Skeletal muscle tissue (tissue), 4 donors: Measurements from ENCODE around the gene RAB9A. TPM values are rescaled to one million over a fixed set of nuclear protein-coding genes. Genes with fewer than 3 reads are reported as not detected.

Experiments
- H3K27ac ChIP-seq: one replicate; pipeline ENCODE4 v1.7.0; 2013; ENCODE audit warnings: mild to moderate bottlenecking, low read depth, low read length, inconsistent platforms
- H3K27me3 ChIP-seq, 3 donors: one replicate each; pipeline ENCODE4 v1.7.0; 2013; ENCODE audit warnings: low read length in 3 of 3; ENCODE audit not compliant: control insufficient read depth in 3 of 3, insufficient read depth in 3 of 3
- H3K36me3 ChIP-seq, 3 donors: one replicate each; pipeline ENCODE4 v1.7.0; 2013; ENCODE audit warnings: low read length in 3 of 3; ENCODE audit not compliant: control insufficient read depth in 3 of 3, insufficient read depth in 3 of 3
- H3K4me1 ChIP-seq, 3 donors: one replicate each; pipeline ENCODE4 v1.7.0; 2013; ENCODE audit warnings: low read length in 3 of 3, mild to moderate bottlenecking in 3 of 3; ENCODE audit not compliant: control insufficient read depth in 3 of 3, insufficient read depth in 3 of 3
- H3K4me3 ChIP-seq, 3 donors: one replicate each; pipeline ENCODE4 v1.7.0; 2013; ENCODE audit warnings: low read length in 3 of 3
- H3K9ac ChIP-seq, 3 donors: one replicate each; pipeline ENCODE4 v1.7.0; 2013; ENCODE audit warnings: low read length in 3 of 3, mild to moderate bottlenecking in 3 of 3, moderate library complexity in 2 of 3, low read depth in 1 of 3
- H3K9me3 ChIP-seq, 3 donors: one replicate each; pipeline ENCODE4 v1.7.0; 2013; ENCODE audit warnings: low read length in 3 of 3; ENCODE audit not compliant: control insufficient read depth in 3 of 3
- total RNA-seq: library from RNA; depleted of rRNA; stranded (reverse); fragments of >200 nt; gene quantifications from one replicate; pipeline ENCODE4 v1.2.3, GENCODE V29; 2014
- donor health status: Osteomylitis.

Gene RAB9A
- total RNA-seq, 1 donor from 2014 or later = 19.3 TPM

GRCh38 chrX:13685126-13685763 lies 3.7 kb upstream of the RAB9A start:
- Histone ChIP-seq H3K27ac (no peak overlapping the region), H3K9ac (no peak overlapping the region), H3K4me3 (no peak overlapping the region), H3K4me1 (peaks cover 0 to 4% (median 0%) of the 10 kb centered on the region in 3 donors), H3K9me3 (no peaks in the 10 kb centered on the region), H3K36me3 (no peaks in the 10 kb centered on the region), H3K27me3 (peaks cover 0 to 6% (median 0%) of the 10 kb centered on the region in 3 donors)

- H3K36me3 ChIP-seq = no peaks in the 10 kb centered on the region
- peaks cover 0 to 6% (median 0%) of the 10 kb centered on the region in 3 donors for H3K27me3 ChIP-seq
- H3K4me1 ChIP-seq = peaks cover 0 to 5% (median 4%) of the 10 kb centered on the region in 3 donors
- no peak overlapping the region for H3K27ac ChIP-seq
- no peak overlapping the region for H3K9ac ChIP-seq
- no peaks in the 10 kb centered on the region for H3K9me3 ChIP-seq
- H3K4me3 ChIP-seq = no peak overlapping the region
Measured at GRCh38 chrX:13687203-13687602, 1.7 kb upstream of the RAB9A start.

GRCh38 chrX:13688384-13688957 lies 457 bp upstream of the RAB9A start:
- Histone ChIP-seq H3K27me3 (peaks cover 0 to 6% (median 0%) of the 10 kb centered on the region in 3 donors), H3K9ac (peak overlapping the region; percentile 76 to 90 (median 88)), H3K9me3 (no peaks in the 10 kb centered on the region), H3K4me1 (peaks cover 4 to 18% (median 10%) of the 10 kb centered on the region in 3 donors), H3K36me3 (no peaks in the 10 kb centered on the region), H3K4me3 (peak overlapping the region; percentile 73 to 85 (median 85)), H3K27ac (peak overlapping the region; percentile 91)

DNA sequence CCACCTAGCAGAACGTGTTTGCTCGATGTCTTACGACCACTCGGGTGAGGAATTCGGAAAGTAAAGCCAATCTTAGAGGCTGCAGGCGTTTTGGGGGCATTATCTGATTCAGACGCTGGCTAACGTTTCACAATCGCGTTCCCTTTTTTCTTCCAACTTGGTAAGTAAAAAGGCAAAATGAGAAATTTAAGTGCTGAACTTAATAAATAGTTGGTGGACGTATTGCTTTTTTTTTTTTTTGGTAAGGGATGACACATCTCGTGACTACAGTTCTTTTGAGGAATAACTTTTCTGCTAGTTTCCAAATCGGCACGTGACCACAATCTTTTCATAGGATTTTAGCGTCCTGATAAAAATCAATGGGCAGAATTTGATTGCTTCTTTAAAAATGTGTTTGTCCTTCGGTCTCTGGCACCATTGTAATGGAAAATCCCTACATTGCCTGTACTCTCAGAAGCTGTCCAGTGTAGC lies 848 bp downstream of the RAB9A start:
- H3K27me3 ChIP-seq = peaks cover 0 to 6% (median 0%) of the 10 kb centered on the region in 3 donors

GRCh38 chrX:13690836-13691235 lies 1.9 kb downstream of the RAB9A start:
- H3K9ac ChIP-seq = no peak overlapping the region
- no peaks in the 10 kb centered on the region for H3K9me3 ChIP-seq
- no peak overlapping the region for H3K27ac ChIP-seq
- H3K4me3 ChIP-seq = peak overlapping the region in 1 of 3 donors; percentile 88
- H3K4me1 ChIP-seq = peaks cover 17 to 31% (median 21%) of the 10 kb centered on the region in 3 donors
- peaks cover 0 to 4% (median 0%) of the 10 kb centered on the region in 3 donors for H3K27me3 ChIP-seq
- H3K36me3 ChIP-seq = no peaks in the 10 kb centered on the region

More for the DNA sequence above, 848 bp downstream of the RAB9A start:
- peaks cover 11 to 22% (median 21%) of the 10 kb centered on the region in 3 donors for H3K4me1 ChIP-seq
- H3K9ac ChIP-seq = peak overlapping the region; percentile 88 to 90 (median 88)
- no peaks in the 10 kb centered on the region for H3K36me3 ChIP-seq
- peak overlapping the region; percentile 91 for H3K27ac ChIP-seq
- no peaks in the 10 kb centered on the region for H3K9me3 ChIP-seq
- H3K4me3 ChIP-seq = peak overlapping the region; percentile 85 to 88 (median 85)

DNA sequence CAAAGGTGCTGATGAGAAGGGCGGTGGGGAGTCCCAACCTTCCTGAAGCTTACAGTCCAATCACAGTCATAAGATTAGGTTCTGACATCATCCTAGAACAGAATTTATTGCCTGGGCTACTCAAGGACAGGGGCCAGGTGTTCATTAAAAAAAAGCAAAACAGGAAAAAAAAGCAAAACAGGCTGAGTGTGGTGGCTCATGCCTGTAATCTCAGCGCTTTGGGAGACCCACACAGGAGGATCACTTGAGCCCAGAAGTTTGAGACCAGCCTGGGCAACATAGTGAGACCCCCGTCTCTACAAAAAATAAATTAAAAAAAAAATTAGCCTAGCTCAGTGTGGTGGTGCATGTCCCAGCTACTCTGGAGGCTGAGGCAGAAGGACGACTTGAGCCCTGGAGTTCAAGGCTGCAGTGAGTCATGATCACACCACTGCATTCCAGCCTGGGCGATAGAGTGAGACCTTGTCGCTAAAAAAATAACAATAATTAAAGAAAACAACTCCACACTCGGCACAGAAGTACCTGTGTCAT lies 3.0 kb downstream of the RAB9A start:
- no peak overlapping the region for H3K4me3 ChIP-seq
- H3K36me3 ChIP-seq = no peaks in the 10 kb centered on the region
- H3K4me1 ChIP-seq = peaks cover 18 to 31% (median 21%) of the 10 kb centered on the region in 3 donors
- no peaks in the 10 kb centered on the region for H3K9me3 ChIP-seq
- peaks cover 0 to 4% (median 0%) of the 10 kb centered on the region in 3 donors for H3K27me3 ChIP-seq
- no peak overlapping the region for H3K27ac ChIP-seq
- H3K9ac ChIP-seq = no peak overlapping the region

DNA sequence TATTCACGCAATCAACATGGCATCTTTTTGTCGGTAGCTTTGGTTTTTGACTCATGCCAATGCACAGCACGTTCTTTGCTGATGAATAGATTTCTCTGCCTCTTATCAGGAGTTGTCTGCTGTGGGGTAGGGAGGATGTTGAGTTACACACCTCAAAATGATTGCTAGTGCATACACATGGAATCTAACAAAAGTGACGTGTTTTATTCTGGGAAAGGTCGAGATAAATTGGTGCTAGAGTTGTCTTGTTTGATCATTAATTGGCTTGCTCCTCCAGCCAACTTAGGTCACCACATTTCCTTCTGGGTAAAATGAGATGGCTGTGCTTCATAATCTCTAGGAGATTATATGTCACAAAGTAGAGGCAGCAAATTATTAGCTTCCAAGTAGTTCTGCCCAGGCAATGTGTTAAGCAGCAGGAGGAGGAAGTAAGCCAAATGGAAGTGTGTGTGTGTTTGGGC lies 3.9 kb downstream of the RAB9A start:
- Histone ChIP-seq H3K27ac (no peak overlapping the region), H3K4me3 (no peak overlapping the region), H3K36me3 (no peaks in the 10 kb centered on the region), H3K27me3 (peaks cover 0 to 4% (median 0%) of the 10 kb centered on the region in 3 donors), H3K4me1 (peaks cover 18 to 31% (median 21%) of the 10 kb centered on the region in 3 donors), H3K9me3 (no peaks in the 10 kb centered on the region), H3K9ac (no peak overlapping the region)

- Histone ChIP-seq H3K4me3 (no peak overlapping the region), H3K36me3 (no peaks in the 10 kb centered on the region), H3K9ac (no peak overlapping the region), H3K27ac (no peak overlapping the region), H3K9me3 (no peaks in the 10 kb centered on the region), H3K27me3 (peaks cover 0 to 4% (median 0%) of the 10 kb centered on the region in 3 donors), H3K4me1 (peaks cover 18 to 31% (median 21%) of the 10 kb centered on the region in 3 donors)
Measured at GRCh38 chrX:13693341-13693961, 4.5 kb downstream of the RAB9A start.

DNA sequence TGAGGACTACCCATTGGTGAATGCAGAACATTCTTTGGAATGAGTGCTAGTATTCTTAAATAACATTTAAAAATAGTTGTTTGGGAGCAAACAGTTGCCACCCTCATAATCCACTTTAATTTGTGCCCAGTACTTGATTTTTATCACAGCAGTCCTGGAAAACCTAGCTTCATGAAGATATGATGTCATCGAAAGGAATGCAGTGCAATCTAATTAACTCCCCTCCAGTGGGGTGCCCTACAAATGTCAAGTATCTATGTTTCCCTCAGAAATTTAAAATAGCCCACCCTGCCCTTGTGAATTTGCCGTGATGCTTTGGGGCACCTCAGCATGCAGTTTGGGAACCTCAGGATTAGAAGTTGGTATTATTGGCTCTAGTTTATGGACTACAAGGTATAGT lies 5.4 kb downstream of the RAB9A start:
- no peaks in the 10 kb centered on the region for H3K36me3 ChIP-seq
- H3K27ac ChIP-seq = no peak overlapping the region
- peak overlapping the region in 1 of 3 donors; percentile 41 for H3K4me3 ChIP-seq
- H3K9me3 ChIP-seq = no peaks in the 10 kb centered on the region
- H3K9ac ChIP-seq = peak overlapping the region in 1 of 3 donors; percentile 62
- peaks cover 20 to 31% (median 21%) of the 10 kb centered on the region in 3 donors for H3K4me1 ChIP-seq
- peaks cover 0 to 3% (median 0%) of the 10 kb centered on the region in 3 donors for H3K27me3 ChIP-seq
